HepG2 (cell line): ENCODE measurements around the gene DPM2. TPM values are rescaled to one million over a fixed set of nuclear protein-coding genes. Genes with fewer than 3 reads are reported as not detected.

ENCODE experiments used
- ATAC-seq: fragments of 200-7000 bp; cut with Tn5 transposase; 3 replicates; pipeline ENCODE4 v1.9.1; 2020; ENCODE audit warnings: mild to moderate bottlenecking, moderate library complexity
- BruUV-seq: library from RNA; stranded (reverse); fragments of 400-500 nt; replicated peaks from 2 replicates; lab custom pipeline; 2021; lab: Mats Ljungman, UMichigan
- CTCF ChIA-PET: fragments of 300-600 bp; formaldehyde crosslinking; extraction: SDS; loops from one replicate; lab custom pipeline; 2021; ENCODE audit warnings: low total read pairs, inconsistent platforms, low intra/inter-chr PET ratio; lab: Yijun Ruan, JAX
- POLR2A ChIA-PET: fragments of 350-600 bp; sonication (Branson Sonifier 250); formaldehyde crosslinking; loops from one replicate; lab custom pipeline; 2020; ENCODE audit warnings: antibody characterized with exemption, inconsistent platforms; lab: Yijun Ruan, JAX
- DNase-seq: peaks from one replicate; pipeline ENCODE4 v3.0.0-alpha.2; 2015; ENCODE audit warnings: low spot score
- FAIRE-seq: peaks from 3 replicates; lab custom pipeline; 2011; peaks lifted over from hg19 to GRCh38; lab: Jason Lieb, UNC
- H2AFZ ChIP-seq: one replicate; pipeline ENCODE4 v1.6.1; 2011; ENCODE audit warnings: low read length, inconsistent platforms
- H3K27ac ChIP-seq: fragments of 300-600 bp; 3 replicates; pipeline ENCODE4 v1.8.0; 2011; ENCODE audit warnings: mixed run types, mild to moderate bottlenecking, mixed read lengths, low read length, inconsistent platforms; ENCODE audit not compliant: insufficient read depth; ENCODE audit errors: extremely low read length
- H3K27me3 ChIP-seq, 2 experiments: fragments of 200-600 bp in 1 of 2; 2 replicates in 1 of 2; 3 replicates in 1 of 2; pipeline versions ENCODE4 v1.6.0 to v1.8.0; 2011; ENCODE audit warnings: low read length in 2 of 2, mild to moderate bottlenecking in 2 of 2, moderate library complexity in 2 of 2, inconsistent platforms in 1 of 2; ENCODE audit not compliant: insufficient read depth in 2 of 2, control insufficient read depth in 1 of 2
- H3K36me3 ChIP-seq, 2 experiments: fragments of 200-600 bp in 1 of 2; replicated peaks in 1 of 2; 2 replicates in 1 of 2; 3 replicates in 1 of 2; pipeline versions ENCODE4 v1.5.1 to v1.8.0; 2011; ENCODE audit warnings: low read length in 2 of 2, inconsistent platforms in 1 of 2; ENCODE audit not compliant: insufficient read depth in 2 of 2, control insufficient read depth in 1 of 2
- H3K4me1 ChIP-seq: 2 replicates; pipeline ENCODE4 v1.5.1; 2012; ENCODE audit warnings: low read length, inconsistent platforms; ENCODE audit not compliant: insufficient read depth
- H3K4me2 ChIP-seq: 2 replicates; pipeline ENCODE4 v1.6.0; 2011; ENCODE audit warnings: low read depth, low read length, inconsistent platforms
- H3K4me3 ChIP-seq, 3 experiments: fragments of 200-600 bp in 1 of 3; sonication (generic), shearing (Covaris generic) in 1 of 3; replicated peaks in 1 of 3; 2 replicates each; pipeline ENCODE4 v1.5.1; 2011 to 2016; ENCODE audit warnings: low read length in 3 of 3, inconsistent platforms in 2 of 3, low read depth in 2 of 3, mild to moderate bottlenecking in 2 of 3, control low read depth in 1 of 3, mixed read lengths in 1 of 3; ENCODE audit not compliant: insufficient read depth in 1 of 3
- H3K79me2 ChIP-seq: one replicate; pipeline ENCODE4 v1.6.1; 2011; ENCODE audit warnings: low read length, inconsistent platforms; ENCODE audit not compliant: insufficient read depth
- H3K9ac ChIP-seq: 2 replicates; pipeline ENCODE4 v1.6.0; 2011; ENCODE audit warnings: mild to moderate bottlenecking, low read depth, low read length, inconsistent platforms; ENCODE audit not compliant: insufficient read depth
- H3K9me3 ChIP-seq: 2 replicates; pipeline ENCODE4 v1.5.1; 2012; ENCODE audit warnings: mild to moderate bottlenecking, low read length
- H4K20me1 ChIP-seq: 2 replicates; pipeline ENCODE4 v1.6.0; 2011; ENCODE audit warnings: inconsistent platforms, mild to moderate bottlenecking, low read length, moderate library complexity; ENCODE audit not compliant: insufficient read depth
- AGO2 ChIP-seq: fragments of 200-400 bp; formaldehyde crosslinking; optimal IDR thresholded peaks from 2 replicates; pipeline ENCODE3; 2017; ENCODE audit warnings: mild to moderate bottlenecking, low read depth, low read length, moderate library complexity
- AKAP8 ChIP-seq: sonication (generic); formaldehyde crosslinking; IDR thresholded peaks from 2 replicates; pipeline ENCODE4 v1.5.1; 2020; ENCODE audit warnings: mild to moderate bottlenecking, missing genetic modification reagents
- CAMTA2 ChIP-seq: sonication (generic); formaldehyde crosslinking; IDR thresholded peaks from 2 replicates; pipeline ENCODE4 v1.4.0; 2020; ENCODE audit warnings: mild to moderate bottlenecking, missing genetic modification reagents, borderline replicate concordance
- GATA4 ChIP-seq: sonication (generic); IDR thresholded peaks from 2 replicates; pipeline ENCODE4 v1.6.1; 2016; ENCODE audit warnings: antibody characterized with exemption, low read depth, borderline replicate concordance
- ISX ChIP-seq: sonication (generic); formaldehyde crosslinking; conservative IDR thresholded peaks from 2 replicates; pipeline ENCODE4 v1.5.0; 2020; ENCODE audit warnings: missing genetic modification reagents
- NFE2L2 ChIP-seq: fragments of 150-350 bp; IDR thresholded peaks from 2 replicates; pipeline ENCODE4 v1.6.1; 2014; ENCODE audit warnings: low read length
- NR1H2 ChIP-seq: sonication (generic); formaldehyde crosslinking; IDR thresholded peaks from 2 replicates; pipeline ENCODE4 v1.8.1; 2022; ENCODE audit warnings: low read depth, missing genetic modification reagents, borderline replicate concordance
- SP4 ChIP-seq: sonication (generic); formaldehyde crosslinking; IDR thresholded peaks from 2 replicates; pipeline ENCODE4 v1.8.1; 2023; ENCODE audit warnings: mild to moderate bottlenecking, missing genetic modification reagents
- ZNF30 ChIP-seq: sonication (generic); formaldehyde crosslinking; IDR thresholded peaks from 2 replicates; pipeline ENCODE4 v1.5.0; 2020; ENCODE audit warnings: mild to moderate bottlenecking, missing genetic modification reagents
- WGBS: methylation state at CpG from one replicate; pipeline ENCODE4 v1.1.6; 2017; ENCODE audit warnings: low lambda C conversion rate; 5-methylcytosine and 5-hydroxymethylcytosine counted together
- in situ Hi-C: cut with HindIII; loops from 2 replicates; pipeline ENCODE4 v1.10.0; 2017; ENCODE audit warnings: low pct_unique_long_range_greater_than_20kb; ENCODE audit not compliant: extremely low pct_ligation_motif_present
- intact Hi-C: fragments of 100-400 bp; cut with micrococcal nuclease; formaldehyde crosslinking; loops from one replicate; pipeline ENCODE4 v1.10.0; 2022; ENCODE audit not compliant: unreplicated experiment
- polyA plus RNA-seq, 8 experiments: library from polyadenylated mRNA; depleted of rRNA in 3 of 8; stranded (reverse) in 7 of 8; unstranded in 1 of 8; fragments of >200 nt; fragmentation: Illumina TruSeq in 4 of 8; extraction: Trizol in 4 of 8; gene quantifications; 2 replicates each; pipeline versions ENCODE4 v1.2.1 to v1.2.3, GENCODE V29; 2011 to 2016; ENCODE audit warnings: low read depth in 4 of 8, missing spikeins in 1 of 8, mixed read lengths in 1 of 8; ENCODE audit not compliant: insufficient read depth in 1 of 8
- total RNA-seq, 5 experiments: library from RNA; depleted of rRNA; stranded (reverse); fragments of >200 nt; fragmentation: Illumina TruSeq; extraction: Trizol; gene quantifications; 2 replicates each; pipeline ENCODE4 v1.2.3, GENCODE V29; 2016; ENCODE audit warnings: low read depth in 1 of 5
- TF ChIP-seq, protein P1 (sequence below): sonication (generic); formaldehyde crosslinking; IDR thresholded peaks from 2 replicates; pipeline ENCODE4 v1.8.0; 2022; ENCODE audit warnings: mild to moderate bottlenecking, missing genetic modification reagents, moderate library complexity
- TF ChIP-seq, protein P2 (sequence below): sonication (generic); formaldehyde crosslinking; IDR thresholded peaks from 2 replicates; pipeline ENCODE4 v1.4.0; 2020; ENCODE audit warnings: mild to moderate bottlenecking, missing genetic modification reagents
- TF ChIP-seq, protein P3 (sequence below): sonication (generic); formaldehyde crosslinking; IDR thresholded peaks from 2 replicates; pipeline ENCODE4 v1.8.1; 2023; ENCODE audit warnings: mild to moderate bottlenecking, missing genetic modification reagents
- TF ChIP-seq, protein P4 (sequence below): sonication (generic); formaldehyde crosslinking; IDR thresholded peaks from 2 replicates; pipeline ENCODE4 v1.4.0; 2020; ENCODE audit warnings: missing genetic modification reagents, borderline replicate concordance
- TF ChIP-seq, protein P5 (sequence below): IDR thresholded peaks from 2 replicates; pipeline ENCODE4 v1.6.1; 2016; ENCODE audit warnings: missing compliant biosample characterization, missing genetic modification reagents, borderline replicate concordance

Gene DPM2
- total and polyA plus RNA-seq, 2 of the 13 experiments (the other 11 are each of a cell fraction or from before 2014, with no cell fraction given) = 24.8 to 35.3 TPM

DNA sequence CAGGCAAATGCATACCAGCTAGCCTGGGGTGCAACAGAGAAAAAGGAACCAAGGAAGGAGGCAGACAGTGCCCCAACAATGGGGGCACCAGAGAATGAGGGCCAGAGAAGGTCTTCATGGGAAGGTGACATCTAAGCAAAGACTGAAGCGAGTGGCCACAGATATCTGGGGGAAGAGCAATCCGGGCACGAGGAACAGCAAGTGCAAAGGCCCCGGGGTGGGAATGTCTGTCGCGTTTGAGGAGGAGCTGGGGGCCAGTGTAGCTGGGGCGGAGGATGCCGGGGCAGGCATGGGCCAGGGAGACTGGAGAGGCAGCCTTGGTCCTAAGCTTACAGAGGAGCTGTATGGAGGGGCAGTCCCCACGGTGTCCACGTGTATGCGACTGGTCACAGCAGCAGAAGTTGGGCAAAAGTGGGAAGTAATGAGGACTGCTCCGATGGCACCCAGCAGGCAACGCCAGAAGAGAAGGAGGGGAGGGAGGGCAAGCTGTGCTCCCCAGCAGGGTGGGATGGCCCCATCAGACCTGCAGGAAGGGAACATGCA is 24.0 kb upstream of the DPM2 start:
- no peak for DNase-seq
- Histone ChIP-seq H3K36me3 (peaks cover 1 to 9% of the 10 kb centered on the region in 2 experiments; a peak in 3 of 5 replicates), H3K4me2 (no peak overlapping the region), H3K9ac (no peak overlapping the region; the same call in 1 of the 2 replicates), H3K79me2 (peaks cover 86% of the 10 kb centered on the region), H3K27ac (no peak overlapping the region), H4K20me1 (no peaks in the 10 kb centered on the region), H3K4me1 (peaks cover 55% of the 10 kb centered on the region), H2AFZ (no peak overlapping the region), H3K4me3 (no peak overlapping the region), H3K9me3 (no peaks in the 10 kb centered on the region), H3K27me3 (no peaks in the 10 kb centered on the region)
- intact Hi-C loops = no loop called here
- no peak for FAIRE-seq
- WGBS = 97% methylated on average over 13 of the region's 13 CpGs
- ChIA-PET CTCF (no interaction called here), POLR2A (interaction anchor here (1.4 kb wide), 1 partner anchor 11 kb away, joined by 5 read pairs; no protein-coding TSS in a partner anchor)
- in situ Hi-C loops = no loop called here
- no peak for ATAC-seq
- BruUV-seq = no TSS peak
- TF ChIP-seq, protein P1, sequence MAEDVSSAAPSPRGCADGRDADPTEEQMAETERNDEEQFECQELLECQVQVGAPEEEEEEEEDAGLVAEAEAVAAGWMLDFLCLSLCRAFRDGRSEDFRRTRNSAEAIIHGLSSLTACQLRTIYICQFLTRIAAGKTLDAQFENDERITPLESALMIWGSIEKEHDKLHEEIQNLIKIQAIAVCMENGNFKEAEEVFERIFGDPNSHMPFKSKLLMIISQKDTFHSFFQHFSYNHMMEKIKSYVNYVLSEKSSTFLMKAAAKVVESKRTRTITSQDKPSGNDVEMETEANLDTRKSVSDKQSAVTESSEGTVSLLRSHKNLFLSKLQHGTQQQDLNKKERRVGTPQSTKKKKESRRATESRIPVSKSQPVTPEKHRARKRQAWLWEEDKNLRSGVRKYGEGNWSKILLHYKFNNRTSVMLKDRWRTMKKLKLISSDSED (CRISPR knock-in tag) = no peak
- TF ChIP-seq, protein P2, sequence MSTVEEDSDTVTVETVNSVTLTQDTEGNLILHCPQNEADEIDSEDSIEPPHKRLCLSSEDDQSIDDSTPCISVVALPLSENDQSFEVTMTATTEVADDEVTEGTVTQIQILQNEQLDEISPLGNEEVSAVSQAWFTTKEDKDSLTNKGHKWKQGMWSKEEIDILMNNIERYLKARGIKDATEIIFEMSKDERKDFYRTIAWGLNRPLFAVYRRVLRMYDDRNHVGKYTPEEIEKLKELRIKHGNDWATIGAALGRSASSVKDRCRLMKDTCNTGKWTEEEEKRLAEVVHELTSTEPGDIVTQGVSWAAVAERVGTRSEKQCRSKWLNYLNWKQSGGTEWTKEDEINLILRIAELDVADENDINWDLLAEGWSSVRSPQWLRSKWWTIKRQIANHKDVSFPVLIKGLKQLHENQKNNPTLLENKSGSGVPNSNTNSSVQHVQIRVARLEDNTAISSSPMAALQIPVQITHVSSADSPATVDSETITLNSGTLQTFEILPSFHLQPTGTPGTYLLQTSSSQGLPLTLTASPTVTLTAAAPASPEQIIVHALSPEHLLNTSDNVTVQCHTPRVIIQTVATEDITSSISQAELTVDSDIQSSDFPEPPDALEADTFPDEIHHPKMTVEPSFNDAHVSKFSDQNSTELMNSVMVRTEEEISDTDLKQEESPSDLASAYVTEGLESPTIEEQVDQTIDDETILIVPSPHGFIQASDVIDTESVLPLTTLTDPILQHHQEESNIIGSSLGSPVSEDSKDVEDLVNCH (CRISPR knock-in tag) = no peak
- TF ChIP-seq, protein P3, sequence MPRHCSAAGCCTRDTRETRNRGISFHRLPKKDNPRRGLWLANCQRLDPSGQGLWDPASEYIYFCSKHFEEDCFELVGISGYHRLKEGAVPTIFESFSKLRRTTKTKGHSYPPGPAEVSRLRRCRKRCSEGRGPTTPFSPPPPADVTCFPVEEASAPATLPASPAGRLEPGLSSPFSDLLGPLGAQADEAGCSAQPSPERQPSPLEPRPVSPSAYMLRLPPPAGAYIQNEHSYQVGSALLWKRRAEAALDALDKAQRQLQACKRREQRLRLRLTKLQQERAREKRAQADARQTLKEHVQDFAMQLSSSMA = no peak
- TF ChIP-seq ISX (CRISPR knock-in tag) (no peak), CAMTA2 (CRISPR knock-in tag) (no peak), NR1H2 (CRISPR knock-in tag) (no peak), AKAP8 (CRISPR knock-in tag) (no peak), SP4 (CRISPR knock-in tag) (no peak), ZNF30 (CRISPR knock-in tag) (no peak), GATA4 (no peak), AGO2 (no peak), NFE2L2 (no peak)
- TF ChIP-seq, protein P4, sequence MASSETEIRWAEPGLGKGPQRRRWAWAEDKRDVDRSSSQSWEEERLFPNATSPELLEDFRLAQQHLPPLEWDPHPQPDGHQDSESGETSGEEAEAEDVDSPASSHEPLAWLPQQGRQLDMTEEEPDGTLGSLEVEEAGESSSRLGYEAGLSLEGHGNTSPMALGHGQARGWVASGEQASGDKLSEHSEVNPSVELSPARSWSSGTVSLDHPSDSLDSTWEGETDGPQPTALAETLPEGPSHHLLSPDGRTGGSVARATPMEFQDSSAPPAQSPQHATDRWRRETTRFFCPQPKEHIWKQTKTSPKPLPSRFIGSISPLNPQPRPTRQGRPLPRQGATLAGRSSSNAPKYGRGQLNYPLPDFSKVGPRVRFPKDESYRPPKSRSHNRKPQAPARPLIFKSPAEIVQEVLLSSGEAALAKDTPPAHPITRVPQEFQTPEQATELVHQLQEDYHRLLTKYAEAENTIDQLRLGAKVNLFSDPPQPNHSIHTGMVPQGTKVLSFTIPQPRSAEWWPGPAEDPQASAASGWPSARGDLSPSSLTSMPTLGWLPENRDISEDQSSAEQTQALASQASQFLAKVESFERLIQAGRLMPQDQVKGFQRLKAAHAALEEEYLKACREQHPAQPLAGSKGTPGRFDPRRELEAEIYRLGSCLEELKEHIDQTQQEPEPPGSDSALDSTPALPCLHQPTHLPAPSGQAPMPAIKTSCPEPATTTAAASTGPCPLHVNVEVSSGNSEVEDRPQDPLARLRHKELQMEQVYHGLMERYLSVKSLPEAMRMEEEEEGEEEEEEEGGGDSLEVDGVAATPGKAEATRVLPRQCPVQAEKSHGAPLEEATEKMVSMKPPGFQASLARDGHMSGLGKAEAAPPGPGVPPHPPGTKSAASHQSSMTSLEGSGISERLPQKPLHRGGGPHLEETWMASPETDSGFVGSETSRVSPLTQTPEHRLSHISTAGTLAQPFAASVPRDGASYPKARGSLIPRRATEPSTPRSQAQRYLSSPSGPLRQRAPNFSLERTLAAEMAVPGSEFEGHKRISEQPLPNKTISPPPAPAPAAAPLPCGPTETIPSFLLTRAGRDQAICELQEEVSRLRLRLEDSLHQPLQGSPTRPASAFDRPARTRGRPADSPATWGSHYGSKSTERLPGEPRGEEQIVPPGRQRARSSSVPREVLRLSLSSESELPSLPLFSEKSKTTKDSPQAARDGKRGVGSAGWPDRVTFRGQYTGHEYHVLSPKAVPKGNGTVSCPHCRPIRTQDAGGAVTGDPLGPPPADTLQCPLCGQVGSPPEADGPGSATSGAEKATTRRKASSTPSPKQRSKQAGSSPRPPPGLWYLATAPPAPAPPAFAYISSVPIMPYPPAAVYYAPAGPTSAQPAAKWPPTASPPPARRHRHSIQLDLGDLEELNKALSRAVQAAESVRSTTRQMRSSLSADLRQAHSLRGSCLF (CRISPR knock-in tag) = no peak
- TF ChIP-seq, protein P5, sequence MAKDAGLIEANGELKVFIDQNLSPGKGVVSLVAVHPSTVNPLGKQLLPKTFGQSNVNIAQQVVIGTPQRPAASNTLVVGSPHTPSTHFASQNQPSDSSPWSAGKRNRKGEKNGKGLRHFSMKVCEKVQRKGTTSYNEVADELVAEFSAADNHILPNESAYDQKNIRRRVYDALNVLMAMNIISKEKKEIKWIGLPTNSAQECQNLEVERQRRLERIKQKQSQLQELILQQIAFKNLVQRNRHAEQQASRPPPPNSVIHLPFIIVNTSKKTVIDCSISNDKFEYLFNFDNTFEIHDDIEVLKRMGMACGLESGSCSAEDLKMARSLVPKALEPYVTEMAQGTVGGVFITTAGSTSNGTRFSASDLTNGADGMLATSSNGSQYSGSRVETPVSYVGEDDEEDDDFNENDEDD (CRISPR knock-in tag) = no peak
